Type B pancreatic cell (in vitro differentiated cells): ENCODE data around the gene RER1. TPM values are rescaled to one million over a fixed set of nuclear protein-coding genes. Genes with fewer than 3 reads are reported as not detected.

Experiments
- DNase-seq: peaks from one replicate; pipeline ENCODE4 v3.0.0; 2021; ENCODE audit warnings: mixed read lengths; ENCODE audit not compliant: unreplicated experiment; ENCODE audit errors: extremely low spot score
- H3K27ac Mint-ChIP-seq: 2 replicates; pipeline ENCODE4 v1.8.0; 2021; ENCODE audit warnings: mild to moderate bottlenecking, mixed read lengths
- H3K27me3 Mint-ChIP-seq: 2 replicates; pipeline ENCODE4 v1.8.0; 2021; ENCODE audit warnings: mixed read lengths
- H3K36me3 Mint-ChIP-seq: 2 replicates; pipeline ENCODE4 v1.8.0; 2021; ENCODE audit warnings: mixed read lengths
- H3K4me1 Mint-ChIP-seq: one replicate; pipeline ENCODE4 v1.8.0; 2021; ENCODE audit warnings: mixed read lengths; ENCODE audit not compliant: unreplicated experiment
- H3K4me3 Mint-ChIP-seq: 2 replicates; pipeline ENCODE4 v1.8.0; 2021; ENCODE audit warnings: mild to moderate bottlenecking, mixed read lengths
- H3K9me3 Mint-ChIP-seq: 2 replicates; pipeline ENCODE4 v1.8.0; 2021; ENCODE audit warnings: mixed read lengths
- total RNA-seq: library from RNA; stranded (reverse); gene quantifications from 2 replicates; pipeline ENCODE4 v1.2.1, GENCODE V29; 2021; ENCODE audit warnings: low replicate concordance
- TF ChIP-seq, protein P1 (sequence below): fragments of 200-600 bp; sonication (generic); conservative IDR thresholded peaks from 2 replicates; pipeline ENCODE4 v1.5.0; 2021; ENCODE audit warnings: antibody characterized with exemption, mild to moderate bottlenecking

The RER1 gene
- total RNA-seq, 1 donor from 2014 or later = 126 TPM

DNA sequence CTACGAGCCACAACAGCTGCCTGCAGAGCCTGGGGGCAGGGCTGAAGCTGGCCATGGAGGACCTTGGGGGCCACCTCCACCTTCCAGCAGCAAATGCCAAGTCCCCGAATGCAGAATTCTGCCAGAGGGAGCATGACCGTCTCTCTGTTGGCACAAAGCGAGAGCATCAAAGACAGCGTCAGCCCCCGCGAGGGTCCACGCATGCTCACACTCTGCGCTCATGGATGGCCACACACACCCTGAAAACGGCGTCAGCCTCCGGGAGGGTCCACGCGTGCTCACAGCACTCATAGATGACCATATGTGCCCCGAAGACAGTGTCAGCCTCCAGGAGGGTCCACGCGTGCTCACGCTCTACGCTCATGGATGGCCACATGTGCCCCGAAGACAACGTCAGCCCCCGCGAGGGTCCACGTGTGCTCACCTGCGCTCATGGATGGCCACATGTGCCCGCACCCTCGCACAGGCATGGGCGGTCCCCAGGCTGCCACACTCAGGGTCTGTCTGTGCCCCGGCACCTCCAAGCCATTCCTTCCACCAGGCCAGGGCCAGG is 46.8 kb upstream of the RER1 start:
- Mint-ChIP-seq H3K27ac (no peak overlapping the region), H3K9me3 (no peaks in the 10 kb centered on the region), H3K4me3 (no peak overlapping the region), H3K27me3 (no peaks in the 10 kb centered on the region), H3K36me3 (no peaks in the 10 kb centered on the region), H3K4me1 (peaks cover 8% of the 10 kb centered on the region)
- no peak for DNase-seq
- TF ChIP-seq, protein P1, sequence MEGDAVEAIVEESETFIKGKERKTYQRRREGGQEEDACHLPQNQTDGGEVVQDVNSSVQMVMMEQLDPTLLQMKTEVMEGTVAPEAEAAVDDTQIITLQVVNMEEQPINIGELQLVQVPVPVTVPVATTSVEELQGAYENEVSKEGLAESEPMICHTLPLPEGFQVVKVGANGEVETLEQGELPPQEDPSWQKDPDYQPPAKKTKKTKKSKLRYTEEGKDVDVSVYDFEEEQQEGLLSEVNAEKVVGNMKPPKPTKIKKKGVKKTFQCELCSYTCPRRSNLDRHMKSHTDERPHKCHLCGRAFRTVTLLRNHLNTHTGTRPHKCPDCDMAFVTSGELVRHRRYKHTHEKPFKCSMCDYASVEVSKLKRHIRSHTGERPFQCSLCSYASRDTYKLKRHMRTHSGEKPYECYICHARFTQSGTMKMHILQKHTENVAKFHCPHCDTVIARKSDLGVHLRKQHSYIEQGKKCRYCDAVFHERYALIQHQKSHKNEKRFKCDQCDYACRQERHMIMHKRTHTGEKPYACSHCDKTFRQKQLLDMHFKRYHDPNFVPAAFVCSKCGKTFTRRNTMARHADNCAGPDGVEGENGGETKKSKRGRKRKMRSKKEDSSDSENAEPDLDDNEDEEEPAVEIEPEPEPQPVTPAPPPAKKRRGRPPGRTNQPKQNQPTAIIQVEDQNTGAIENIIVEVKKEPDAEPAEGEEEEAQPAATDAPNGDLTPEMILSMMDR = no peak

DNA sequence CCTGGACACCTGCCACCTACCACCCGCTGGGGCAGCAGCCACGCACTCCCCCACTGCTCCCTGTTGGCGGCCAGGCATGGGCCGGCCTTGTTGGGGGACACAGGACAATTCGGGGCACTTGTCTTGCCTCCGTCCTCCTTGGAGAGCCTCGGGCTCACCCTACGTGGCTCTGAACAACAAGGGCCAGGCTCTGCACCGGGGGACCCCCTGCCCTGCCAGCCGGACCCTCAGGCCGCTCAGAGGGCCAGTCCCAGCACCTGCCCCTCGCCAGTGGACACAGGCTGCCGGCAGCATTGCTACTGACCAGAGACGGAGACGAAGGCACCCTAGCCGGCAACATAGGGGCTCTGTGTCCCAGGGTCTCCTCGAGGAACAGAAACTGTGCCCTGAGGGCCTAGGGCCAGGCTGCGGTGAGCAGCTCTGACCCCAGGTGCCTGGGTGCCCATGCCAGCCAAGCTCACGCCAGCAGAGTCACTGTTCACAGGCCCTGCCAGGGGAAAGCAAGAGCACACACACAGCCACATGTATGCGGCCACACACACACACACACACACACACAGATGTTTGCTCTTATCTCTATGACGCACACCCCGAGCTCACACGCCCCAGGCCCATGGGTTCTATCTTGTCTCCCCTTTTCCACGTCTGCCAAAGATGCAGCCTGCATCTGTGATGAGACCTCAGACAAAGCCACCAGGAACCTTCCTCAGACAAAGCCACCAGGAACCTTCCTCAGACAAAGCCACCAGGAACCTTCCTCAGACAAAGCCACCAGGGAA is 46.2 kb upstream of the RER1 start:
- Mint-ChIP-seq H3K27me3 (no peaks in the 10 kb centered on the region), H3K4me3 (no peak overlapping the region), H3K4me1 (peaks cover 9% of the 10 kb centered on the region), H3K27ac (no peak overlapping the region), H3K9me3 (no peaks in the 10 kb centered on the region), H3K36me3 (no peaks in the 10 kb centered on the region)
- no peak for DNase-seq
- TF ChIP-seq, protein P1 = no peak

DNA sequence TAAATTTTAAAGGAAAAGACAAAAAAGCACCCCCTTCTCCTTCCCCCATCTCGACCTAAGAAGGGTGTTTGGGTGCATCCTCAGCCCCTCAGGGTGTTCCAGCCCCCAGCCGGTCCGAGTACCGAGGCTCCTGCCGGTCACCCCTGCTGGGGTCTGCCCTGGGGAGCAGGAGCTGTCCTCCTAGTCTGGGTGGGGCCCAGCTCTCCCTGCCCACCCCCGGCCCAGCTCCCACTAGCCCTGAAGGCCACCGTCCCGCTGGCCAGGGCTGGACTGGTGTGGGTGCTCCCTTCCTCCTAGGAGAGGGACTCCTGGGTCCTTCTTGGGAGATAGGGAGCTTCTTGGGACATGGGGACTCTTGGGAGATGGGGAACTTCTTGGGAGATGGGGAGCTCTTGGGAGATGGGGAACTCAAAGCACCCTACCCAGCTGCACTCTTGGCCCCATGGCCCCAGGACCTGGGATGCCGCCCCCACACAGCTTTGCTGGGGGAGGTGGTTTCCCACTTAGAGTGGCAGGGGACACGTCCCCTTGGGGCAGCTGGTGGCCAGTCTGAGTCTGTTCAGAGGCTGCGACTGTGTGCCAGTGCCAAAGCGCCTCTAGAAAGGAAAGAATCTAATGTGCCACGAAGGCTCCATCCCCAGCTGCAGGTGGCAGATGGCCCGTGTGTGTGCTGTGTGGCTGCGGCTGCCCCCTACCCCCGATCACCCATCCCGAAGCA is 44.8 kb upstream of the RER1 start:
- Mint-ChIP-seq H3K9me3 (no peaks in the 10 kb centered on the region), H3K4me1 (peaks cover 9% of the 10 kb centered on the region), H3K27ac (no peak overlapping the region), H3K27me3 (no peaks in the 10 kb centered on the region), H3K4me3 (no peak overlapping the region), H3K36me3 (no peaks in the 10 kb centered on the region)
- TF ChIP-seq, protein P1 = no peak
- no peak for DNase-seq

DNA sequence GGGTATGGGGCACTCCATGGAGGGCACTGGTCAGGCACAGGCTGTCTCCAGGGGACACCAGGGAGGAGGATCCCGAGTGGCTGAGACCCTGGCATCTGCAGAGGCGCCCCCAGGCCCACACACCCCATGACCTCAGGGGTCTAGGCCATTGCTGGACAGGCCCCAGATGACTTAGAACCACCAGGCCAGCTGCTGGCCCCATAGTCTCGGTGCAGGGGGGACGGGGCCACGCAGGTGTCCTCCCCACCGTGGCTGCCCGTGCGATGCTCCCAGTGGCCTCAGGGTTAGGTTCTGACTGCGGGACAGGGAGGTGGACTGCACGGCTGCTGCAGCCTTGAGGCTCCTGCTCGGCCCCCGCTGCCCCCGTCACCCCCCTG is 44.2 kb upstream of the RER1 start:
- DNase-seq = no peak
- Mint-ChIP-seq H3K27ac (no peak overlapping the region), H3K4me3 (no peak overlapping the region), H3K36me3 (no peaks in the 10 kb centered on the region), H3K27me3 (no peaks in the 10 kb centered on the region), H3K9me3 (no peaks in the 10 kb centered on the region), H3K4me1 (peaks cover 9% of the 10 kb centered on the region)
- TF ChIP-seq, protein P1 = no peak

DNA sequence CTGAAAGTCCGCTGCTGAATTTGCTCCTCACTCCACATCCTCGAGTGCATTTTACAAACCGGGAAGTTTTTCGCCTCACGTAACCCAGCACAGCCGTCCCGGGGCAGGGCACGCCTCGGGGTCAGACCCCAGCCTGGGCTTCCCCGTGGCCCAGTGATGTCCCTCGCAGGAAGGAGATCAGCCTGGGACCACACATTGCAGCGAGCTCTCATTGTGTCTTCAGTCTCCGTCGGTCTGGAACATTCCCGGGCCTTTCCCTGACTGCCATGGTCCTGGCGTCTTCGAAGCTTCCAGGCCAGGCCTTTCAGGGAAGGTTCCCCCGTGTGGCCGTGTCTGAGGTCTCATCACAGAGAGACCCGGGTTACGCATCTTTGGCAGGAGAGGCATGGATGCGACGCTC is 43.7 kb upstream of the RER1 start:
- no peak for DNase-seq
- Mint-ChIP-seq H3K4me1 (peaks cover 9% of the 10 kb centered on the region), H3K27me3 (no peaks in the 10 kb centered on the region), H3K27ac (no peak overlapping the region), H3K4me3 (no peak overlapping the region), H3K9me3 (no peaks in the 10 kb centered on the region), H3K36me3 (no peaks in the 10 kb centered on the region)
- TF ChIP-seq, protein P1 = no peak
